Mesenchymal stem cell (in vitro differentiated cells and primary cell): ENCODE data around the gene PLLP.

ENCODE experiments used
- DNase-seq: peaks from one replicate; pipeline ENCODE4 v3.0.0-alpha.2; 2013
- H2AFZ ChIP-seq: one replicate; pipeline ENCODE4 v1.6.1; 2013; ENCODE audit warnings: low read depth, mild to moderate bottlenecking, control low read depth, inconsistent platforms, low read length, moderate library complexity
- H2AK5ac ChIP-seq: 2 replicates; pipeline ENCODE4 v1.6.1; 2013; ENCODE audit warnings: low read length, moderate library complexity, mild to moderate bottlenecking, inconsistent platforms; ENCODE audit not compliant: severe bottlenecking
- H2BK120ac ChIP-seq: one replicate; pipeline ENCODE4 v1.6.1; 2013; ENCODE audit warnings: low read depth, mild to moderate bottlenecking, inconsistent platforms, low read length, moderate library complexity
- H2BK12ac ChIP-seq, 2 experiments: one replicate each; pipeline ENCODE4 v1.6.1; 2013; ENCODE audit warnings: inconsistent platforms in 2 of 2, low read length in 2 of 2, mild to moderate bottlenecking in 2 of 2, moderate library complexity in 2 of 2, control low read depth in 1 of 2
- H2BK15ac ChIP-seq: one replicate; pipeline ENCODE4 v1.6.1; 2013; ENCODE audit warnings: mild to moderate bottlenecking, low read depth, inconsistent platforms; ENCODE audit not compliant: poor library complexity, severe bottlenecking
- H2BK5ac ChIP-seq: 2 replicates; pipeline ENCODE4 v1.6.1; 2013; ENCODE audit warnings: low read depth, mild to moderate bottlenecking, low read length, control low read depth, inconsistent platforms; ENCODE audit not compliant: poor library complexity, severe bottlenecking
- H3K14ac ChIP-seq, 2 experiments: one replicate each; pipeline ENCODE4 v1.6.1; 2013; ENCODE audit warnings: inconsistent platforms in 2 of 2, low read length in 2 of 2, control low read depth in 1 of 2, mild to moderate bottlenecking in 1 of 2, moderate library complexity in 1 of 2
- H3K18ac ChIP-seq, 2 experiments: one replicate each; pipeline ENCODE4 v1.6.1; 2013; ENCODE audit warnings: inconsistent platforms in 2 of 2, low read length in 2 of 2, control low read depth in 1 of 2, low read depth in 1 of 2, mild to moderate bottlenecking in 1 of 2
- H3K23ac ChIP-seq, 2 experiments: one replicate each; pipeline ENCODE4 v1.6.1; 2013; ENCODE audit warnings: inconsistent platforms in 2 of 2, low read length in 2 of 2, mild to moderate bottlenecking in 2 of 2, moderate library complexity in 2 of 2, control low read depth in 1 of 2
- H3K27ac ChIP-seq: 2 replicates; pipeline ENCODE4 v1.5.1; 2013; ENCODE audit warnings: mild to moderate bottlenecking, moderate library complexity, low read length, control low read depth, inconsistent platforms; ENCODE audit not compliant: poor library complexity, severe bottlenecking
- H3K27me3 ChIP-seq, 2 experiments: 2 replicates each; pipeline versions ENCODE4 v1.6.1 to v1.7.0; 2013; ENCODE audit warnings: low read length in 2 of 2, mild to moderate bottlenecking in 2 of 2, moderate library complexity in 2 of 2, control low read depth in 1 of 2, inconsistent platforms in 1 of 2; ENCODE audit not compliant: control insufficient read depth in 1 of 2, insufficient read depth in 1 of 2
- H3K36me3 ChIP-seq, 2 experiments: 2 replicates each; pipeline versions ENCODE4 v1.6.1 to v1.7.0; 2013; ENCODE audit warnings: low read length in 2 of 2, control low read depth in 1 of 2, inconsistent platforms in 1 of 2, low read depth in 1 of 2, mild to moderate bottlenecking in 1 of 2; ENCODE audit not compliant: insufficient read depth in 2 of 2, control insufficient read depth in 1 of 2
- H3K4ac ChIP-seq, 2 experiments: one replicate each; pipeline ENCODE4 v1.6.1; 2013; ENCODE audit warnings: inconsistent platforms in 2 of 2, low read length in 2 of 2, mild to moderate bottlenecking in 2 of 2, moderate library complexity in 2 of 2, control low read depth in 1 of 2, low read depth in 1 of 2
- H3K4me1 ChIP-seq: 2 replicates; pipeline ENCODE4 v1.6.1; 2013; ENCODE audit warnings: low read depth, low read length, control low read depth; ENCODE audit not compliant: control insufficient read depth, insufficient read depth
- H3K4me2 ChIP-seq: 2 replicates; pipeline ENCODE4 v1.6.1; 2013; ENCODE audit warnings: low read length, mild to moderate bottlenecking, inconsistent platforms; ENCODE audit not compliant: poor library complexity, severe bottlenecking
- H3K4me3 ChIP-seq, 2 experiments: 2 replicates each; pipeline versions ENCODE4 v1.5.1 to v1.7.0; 2013; ENCODE audit warnings: low read length in 2 of 2, mild to moderate bottlenecking in 2 of 2, control low read depth in 1 of 2, low read depth in 1 of 2; ENCODE audit not compliant: insufficient read depth in 1 of 2
- H3K79me1 ChIP-seq: replicated peaks from 2 replicates; pipeline ENCODE4 v1.6.1; 2013; ENCODE audit warnings: mild to moderate bottlenecking, control low read depth, low read length, inconsistent platforms; ENCODE audit not compliant: poor library complexity, severe bottlenecking
- H3K9ac ChIP-seq: 2 replicates; pipeline ENCODE4 v1.7.0; 2013; ENCODE audit warnings: mild to moderate bottlenecking, low read length, moderate library complexity
- H3K9me3 ChIP-seq: 2 replicates; pipeline ENCODE4 v1.7.0; 2013; ENCODE audit warnings: mild to moderate bottlenecking, low read length; ENCODE audit not compliant: control insufficient read depth
- H4K8ac ChIP-seq: one replicate; pipeline ENCODE4 v1.6.1; 2013; ENCODE audit warnings: inconsistent platforms, mild to moderate bottlenecking, low read length, moderate library complexity
- H4K91ac ChIP-seq: one replicate; pipeline ENCODE4 v1.6.1; 2013; ENCODE audit warnings: mild to moderate bottlenecking, low read length, inconsistent platforms
- WGBS: methylation state at CpG from one replicate; pipeline ENCODE4 v1.1.7; 2013; ENCODE audit warnings: mixed read lengths; 5-methylcytosine and 5-hydroxymethylcytosine counted together

PLLP gene

GRCh38 chr16:57316390-57317017, 32.0 kb upstream of the PLLP start:
- Histone ChIP-seq H3K36me3 (no peaks in the 10 kb centered on the region), H2BK12ac (peak overlapping the region; percentile 56 to 98), H4K8ac (no peak overlapping the region), H3K27me3 (peaks cover 4 to 9% of the 10 kb centered on the region in 2 experiments), H3K9me3 (no peaks in the 10 kb centered on the region), H2BK15ac (no peak overlapping the region), H3K4me1 (peaks cover 22% of the 10 kb centered on the region), H3K4me2 (no peak overlapping the region), H2AFZ (no peak overlapping the region), H2AK5ac (peak overlapping the region; percentile 46), H3K4ac (peak overlapping the region in 1 of 2 experiments; percentile 54), H3K14ac (no peak overlapping the region), H3K9ac (peak overlapping the region; percentile 62), H4K91ac (peak overlapping the region; percentile 74), H2BK5ac (no peak overlapping the region), H3K27ac (peak overlapping the region; percentile 9), H3K18ac (peak overlapping the region; percentile 55 to 81), H3K23ac (no peak overlapping the region), H3K79me1 (no peaks in the 10 kb centered on the region), H2BK120ac (peak overlapping the region; percentile 46), H3K4me3 (no peak overlapping the region)
- WGBS = 56% methylated on average over 2 of the region's 3 CpGs
- DNase-seq = peak; percentile 97

GRCh38 chr16:57315416-57315815, 30.9 kb upstream of the PLLP start:
- Histone ChIP-seq H4K8ac (no peak overlapping the region), H3K79me1 (no peaks in the 10 kb centered on the region), H2BK12ac (peak overlapping the region in 1 of 2 experiments; percentile 68), H4K91ac (no peak overlapping the region), H3K14ac (no peak overlapping the region), H3K4me2 (no peak overlapping the region), H3K23ac (no peak overlapping the region), H2BK120ac (no peak overlapping the region), H2AK5ac (no peak overlapping the region), H2BK15ac (no peak overlapping the region), H2AFZ (no peak overlapping the region), H2BK5ac (no peak overlapping the region), H3K27me3 (peaks cover 4 to 10% of the 10 kb centered on the region in 2 experiments), H3K36me3 (no peaks in the 10 kb centered on the region), H3K9me3 (no peaks in the 10 kb centered on the region), H3K18ac (no peak overlapping the region), H3K27ac (no peak overlapping the region), H3K9ac (no peak overlapping the region), H3K4me3 (no peak overlapping the region), H3K4ac (no peak overlapping the region), H3K4me1 (peaks cover 22% of the 10 kb centered on the region)
- no peak for DNase-seq
- WGBS = 67% methylated on average over 7 of the region's 7 CpGs

GRCh38 chr16:57314161-57314785, 29.8 kb upstream of the PLLP start:
- Histone ChIP-seq H2AFZ (no peak overlapping the region), H2BK12ac (no peak overlapping the region), H3K23ac (no peak overlapping the region), H3K4ac (no peak overlapping the region), H3K9ac (no peak overlapping the region), H3K18ac (no peak overlapping the region), H4K8ac (no peak overlapping the region), H3K9me3 (no peaks in the 10 kb centered on the region), H3K27ac (no peak overlapping the region), H3K4me1 (peaks cover 22% of the 10 kb centered on the region), H3K36me3 (no peaks in the 10 kb centered on the region), H2BK120ac (no peak overlapping the region), H3K79me1 (no peaks in the 10 kb centered on the region), H3K4me3 (no peak overlapping the region), H2BK15ac (no peak overlapping the region), H3K27me3 (peaks cover 4 to 10% of the 10 kb centered on the region in 2 experiments), H4K91ac (no peak overlapping the region), H2AK5ac (no peak overlapping the region), H3K4me2 (no peak overlapping the region), H2BK5ac (no peak overlapping the region), H3K14ac (no peak overlapping the region)
- WGBS = 93% methylated on average over 1 of the region's 1 CpG
- peak; percentile 35 for DNase-seq

DNA sequence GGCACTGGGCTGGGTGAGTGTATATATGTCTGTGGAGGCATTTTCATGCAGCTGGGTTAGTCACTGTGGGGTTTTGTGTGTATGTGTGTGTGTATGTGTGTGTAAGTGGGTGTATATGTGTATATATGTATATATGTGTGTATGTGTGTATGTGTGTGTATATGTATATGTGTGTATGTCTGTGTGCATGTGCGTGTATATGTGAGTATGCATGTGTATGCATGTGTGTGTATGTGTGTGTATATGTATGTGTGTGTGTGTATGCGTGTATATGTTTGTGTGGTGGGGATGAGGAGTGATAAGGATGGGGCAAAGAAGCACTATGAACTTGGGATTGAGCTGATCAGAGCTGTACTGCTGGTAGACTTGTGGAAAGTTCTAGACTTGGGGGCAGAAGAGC, 29.0 kb upstream of the PLLP start:
- Histone ChIP-seq H3K27ac (no peak overlapping the region), H3K4me3 (no peak overlapping the region), H4K8ac (no peak overlapping the region), H4K91ac (no peak overlapping the region), H3K18ac (no peak overlapping the region), H2BK5ac (no peak overlapping the region), H3K79me1 (no peaks in the 10 kb centered on the region), H2BK15ac (no peak overlapping the region), H2AK5ac (no peak overlapping the region), H3K27me3 (peaks cover 4 to 10% of the 10 kb centered on the region in 2 experiments), H2BK120ac (no peak overlapping the region), H2BK12ac (no peak overlapping the region), H3K14ac (no peak overlapping the region), H3K36me3 (no peaks in the 10 kb centered on the region), H3K4me2 (no peak overlapping the region), H3K23ac (no peak overlapping the region), H2AFZ (no peak overlapping the region), H3K9ac (no peak overlapping the region), H3K9me3 (no peaks in the 10 kb centered on the region), H3K4me1 (peaks cover 20% of the 10 kb centered on the region), H3K4ac (no peak overlapping the region)
- no peak for DNase-seq
- 94% methylated on average over 2 of the region's 2 CpGs for WGBS
